Tibial nerve (tissue), 4 donors: ENCODE data around the gene SYNPO2L. TPM values are rescaled to one million over a fixed set of nuclear protein-coding genes. Genes with fewer than 3 reads are reported as not detected.
"Not testable (repeated sequence)": the region's sequence is repeated elsewhere in the genome, so short reads cannot be mapped to it uniquely, and the experiment has no call there.

Experiments used
- DNase-seq, 2 donors: peaks; one replicate each; pipeline ENCODE4 v3.0.0-alpha.2; 2019; ENCODE audit warnings: low spot score in 2 of 2
- H3K27ac ChIP-seq, 4 donors: fragments of 200-600 bp; sonication (generic) in 3 of 4; one replicate each; pipeline ENCODE4 v1.5.1; 2017 to 2019; ENCODE audit warnings: mild to moderate bottlenecking in 1 of 4
- H3K27me3 ChIP-seq, 2 donors: fragments of 200-600 bp; sonication (generic) in 1 of 2; one replicate each; pipeline versions ENCODE4 v1.5.1 to v1.6.0; 2017 to 2019
- H3K36me3 ChIP-seq, 3 donors: fragments of 200-600 bp; sonication (generic); one replicate each; pipeline ENCODE4 v1.5.1; 2018 to 2019
- H3K4me1 ChIP-seq, 4 donors: fragments of 200-600 bp; sonication (generic) in 3 of 4; one replicate each; pipeline ENCODE4 v1.5.1; 2017 to 2019
- H3K4me3 ChIP-seq, 4 donors: fragments of 200-600 bp; sonication (generic) in 3 of 4; one replicate each; pipeline ENCODE4 v1.5.1; 2017 to 2019; ENCODE audit warnings: mild to moderate bottlenecking in 1 of 4, moderate library complexity in 1 of 4
- H3K9me3 ChIP-seq, 4 donors: fragments of 200-600 bp; sonication (generic) in 3 of 4; one replicate each; pipeline ENCODE4 v1.5.1; 2017 to 2019
- EP300 ChIP-seq, 2 donors: sonication (generic); formaldehyde crosslinking; IDR thresholded peaks; one replicate each; pipeline ENCODE4 v1.6.1; 2017; ENCODE audit warnings: antibody characterized with exemption in 2 of 2, mild to moderate bottlenecking in 1 of 2
- POLR2A ChIP-seq, 2 donors: fragments of 450-650 bp; IDR thresholded peaks; one replicate each; pipeline ENCODE4 v1.6.1; 2017; ENCODE audit warnings: antibody characterized with exemption in 2 of 2, mild to moderate bottlenecking in 2 of 2, moderate library complexity in 2 of 2
- WGBS, 2 donors: methylation state at CpG; one replicate each; pipeline ENCODE4 v1.1.5; 2018; 5-methylcytosine and 5-hydroxymethylcytosine counted together
- total RNA-seq, 4 donors: library from RNA; depleted of rRNA; stranded (reverse); fragments of >200 nt; gene quantifications; one replicate each; pipeline ENCODE4 v1.1.0, GENCODE V29; 2016
- TF ChIP-seq, protein P1 (sequence below), 5 experiments: fragments of 200-600 bp in 3 of 5; fragments of 450-650 bp in 2 of 5; sonication (generic) in 3 of 5; IDR thresholded peaks; one replicate each; pipeline ENCODE4 v1.5.1; 2016 to 2019; ENCODE audit warnings: antibody characterized with exemption in 5 of 5, mild to moderate bottlenecking in 3 of 5, moderate library complexity in 2 of 5

Gene SYNPO2L
- total RNA-seq, 4 donors from 2014 or later, result not detected

GRCh38 chr10:73665581-73665980 lies 9.8 kb upstream of the SYNPO2L start:
- H3K4me1 ChIP-seq, H3K36me3 ChIP-seq, H3K4me3 ChIP-seq, H3K27me3 ChIP-seq, H3K9me3 ChIP-seq, H3K27ac ChIP-seq, DNase-seq: not testable (repeated sequence)
- 75 to 83% methylated on average over 3 of the region's 3 CpGs for WGBS, 2 donors

GRCh38 chr10:73664156-73665040 lies 8.6 kb upstream of the SYNPO2L start:
- not testable (repeated sequence) for H3K27ac ChIP-seq, H3K4me1 ChIP-seq, H3K36me3 ChIP-seq, H3K4me3 ChIP-seq, H3K27me3 ChIP-seq, H3K9me3 ChIP-seq, DNase-seq
- WGBS, 2 donors, result 74% methylated on average over 6 of the region's 13 CpGs; no CpG with 5 or more reads in 1 of the 2 donors

DNA sequence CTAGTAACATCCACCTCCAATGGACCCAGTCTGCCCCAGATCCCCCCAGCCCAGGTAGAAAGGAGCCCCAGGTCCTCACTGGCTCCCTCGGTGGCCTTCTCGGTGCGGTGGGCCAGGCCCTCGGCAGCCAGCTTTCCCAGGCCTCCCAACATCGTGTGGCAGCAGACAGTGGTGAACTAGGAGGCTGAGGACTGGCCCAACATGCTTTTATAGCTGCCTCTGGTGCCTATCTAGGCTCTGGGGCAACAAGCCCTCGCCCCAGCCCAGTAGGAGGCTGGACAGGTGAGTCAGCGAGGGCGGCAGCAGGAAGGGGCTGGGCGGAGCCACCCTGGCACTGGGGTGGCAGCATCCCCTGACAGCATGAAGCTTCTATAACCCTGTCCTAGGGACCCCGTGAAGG lies 7.8 kb upstream of the SYNPO2L start:
- H3K36me3 ChIP-seq, H3K27me3 ChIP-seq, H3K9me3 ChIP-seq, H3K4me3 ChIP-seq, H3K4me1 ChIP-seq, H3K27ac ChIP-seq, DNase-seq: not testable (repeated sequence)
- 68 to 83% methylated on average over 6 to 10 of the region's 10 CpGs for WGBS, 2 donors

DNA sequence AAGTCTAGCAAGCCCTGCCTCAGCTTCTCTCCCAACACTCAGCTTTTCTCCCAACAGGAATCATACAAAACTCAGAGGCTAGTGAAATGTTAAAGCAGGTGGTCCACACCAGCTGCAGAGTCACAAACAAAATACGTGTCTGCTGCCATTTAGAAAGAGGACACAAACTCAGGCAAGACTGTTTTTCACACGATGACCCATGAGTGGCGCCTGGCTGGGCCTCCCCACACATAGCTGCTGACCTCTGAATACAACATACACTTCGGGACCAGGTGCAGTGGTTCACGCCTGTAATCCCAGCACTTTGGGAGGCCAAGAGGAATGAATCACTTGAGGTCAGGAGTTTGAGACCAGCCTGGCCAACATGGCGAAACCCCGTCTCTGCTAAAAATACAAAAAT lies 6.9 kb upstream of the SYNPO2L start:
- not testable (repeated sequence) for DNase-seq, H3K36me3 ChIP-seq, H3K27me3 ChIP-seq, H3K4me1 ChIP-seq, H3K4me3 ChIP-seq, H3K27ac ChIP-seq, H3K9me3 ChIP-seq
- 84 to 85% methylated on average over 7 of the region's 7 CpGs for WGBS, 2 donors

DNA sequence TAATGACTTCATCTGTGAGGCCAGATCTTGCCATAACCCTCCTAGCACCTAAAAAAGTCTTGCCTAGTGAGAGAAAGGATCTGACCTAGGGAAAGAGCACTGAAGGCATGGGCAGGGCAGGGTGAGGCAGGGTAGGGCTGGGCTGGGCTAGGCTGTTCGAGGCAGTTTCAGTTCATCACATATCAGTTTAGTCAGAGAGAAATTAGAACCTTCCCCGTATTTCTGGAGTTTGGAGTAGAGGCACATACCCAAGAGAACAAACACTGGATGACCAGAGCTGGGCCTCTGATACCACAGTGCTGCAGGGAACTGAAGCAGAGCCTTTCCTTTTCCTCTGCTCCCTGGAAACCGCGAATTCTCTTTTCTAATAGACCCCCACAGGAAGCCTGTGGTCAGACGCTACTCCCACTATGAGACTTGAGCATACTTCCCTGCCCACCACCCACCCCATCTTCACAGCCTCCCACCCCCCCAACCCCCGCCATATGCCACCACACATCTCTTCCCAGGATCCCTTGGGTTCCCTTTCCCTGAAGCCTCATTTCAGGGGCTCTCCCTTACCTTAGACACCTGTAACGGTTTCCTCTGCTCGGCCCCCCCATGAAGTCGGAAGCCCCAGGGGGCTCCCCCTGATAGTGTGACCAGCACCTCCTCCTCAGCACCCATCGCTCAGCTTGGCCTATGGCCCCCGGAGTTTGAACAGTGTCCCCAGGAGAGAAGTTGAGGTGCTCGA lies 406 bp downstream of the SYNPO2L start:
- Histone ChIP-seq H3K9me3 (no peaks in the 10 kb centered on the region), H3K36me3 (no peaks in the 10 kb centered on the region), H3K4me3 (no peak overlapping the region), H3K4me1 (peaks cover 0 to 11% (median 0%) of the 10 kb centered on the region in 4 donors), H3K27me3 (no peaks in the 10 kb centered on the region), H3K27ac (peak overlapping the region in 2 of 4 donors; percentile 6 to 65)
- WGBS, 2 donors, result 76 to 83% methylated on average over 12 of the region's 12 CpGs
- TF ChIP-seq EP300 (IDR thresholded peaks at IDR 0.05), result no peak
- TF ChIP-seq POLR2A (IDR thresholded peaks at IDR 0.05), result no peak
- TF ChIP-seq, protein P1, sequence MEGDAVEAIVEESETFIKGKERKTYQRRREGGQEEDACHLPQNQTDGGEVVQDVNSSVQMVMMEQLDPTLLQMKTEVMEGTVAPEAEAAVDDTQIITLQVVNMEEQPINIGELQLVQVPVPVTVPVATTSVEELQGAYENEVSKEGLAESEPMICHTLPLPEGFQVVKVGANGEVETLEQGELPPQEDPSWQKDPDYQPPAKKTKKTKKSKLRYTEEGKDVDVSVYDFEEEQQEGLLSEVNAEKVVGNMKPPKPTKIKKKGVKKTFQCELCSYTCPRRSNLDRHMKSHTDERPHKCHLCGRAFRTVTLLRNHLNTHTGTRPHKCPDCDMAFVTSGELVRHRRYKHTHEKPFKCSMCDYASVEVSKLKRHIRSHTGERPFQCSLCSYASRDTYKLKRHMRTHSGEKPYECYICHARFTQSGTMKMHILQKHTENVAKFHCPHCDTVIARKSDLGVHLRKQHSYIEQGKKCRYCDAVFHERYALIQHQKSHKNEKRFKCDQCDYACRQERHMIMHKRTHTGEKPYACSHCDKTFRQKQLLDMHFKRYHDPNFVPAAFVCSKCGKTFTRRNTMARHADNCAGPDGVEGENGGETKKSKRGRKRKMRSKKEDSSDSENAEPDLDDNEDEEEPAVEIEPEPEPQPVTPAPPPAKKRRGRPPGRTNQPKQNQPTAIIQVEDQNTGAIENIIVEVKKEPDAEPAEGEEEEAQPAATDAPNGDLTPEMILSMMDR (IDR thresholded peaks at IDR 0.05), result no peak
- DNase-seq, result no peak

DNA sequence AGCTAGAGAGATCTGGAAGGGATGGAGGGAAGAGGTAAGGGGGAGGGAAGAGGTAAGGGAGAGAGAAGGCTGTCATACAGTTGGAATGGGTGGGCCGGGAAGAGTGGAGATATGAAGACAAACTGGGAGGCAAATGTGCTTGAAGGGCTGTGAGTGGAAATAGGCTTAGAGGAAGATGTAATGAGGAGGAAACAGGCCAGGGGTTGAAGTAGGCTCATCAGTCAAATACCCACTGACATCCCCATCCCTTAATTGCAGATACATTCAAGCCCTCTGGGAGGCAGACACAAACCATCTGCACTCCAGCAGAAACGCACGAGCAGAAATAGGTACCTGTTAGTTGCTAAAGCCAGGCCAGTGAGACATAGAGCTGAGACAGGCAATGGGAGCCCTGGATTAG lies 2.1 kb downstream of the SYNPO2L start:
- no peak for DNase-seq
- no peak overlapping the region for H3K4me3 ChIP-seq
- 77 to 81% methylated on average over 3 of the region's 3 CpGs for WGBS, 2 donors
- H3K36me3 ChIP-seq, result no peaks in the 10 kb centered on the region
- no peaks in the 10 kb centered on the region for H3K9me3 ChIP-seq
- no peak overlapping the region for H3K27ac ChIP-seq
- TF ChIP-seq POLR2A (IDR thresholded peaks at IDR 0.05) (no peak), EP300 (IDR thresholded peaks at IDR 0.05) (no peak)
- TF ChIP-seq, protein P1 (IDR thresholded peaks at IDR 0.05), result no peak
- H3K4me1 ChIP-seq, result peaks cover 0 to 15% (median under 1%) of the 10 kb centered on the region in 4 donors
- no peaks in the 10 kb centered on the region for H3K27me3 ChIP-seq

GRCh38 chr10:73653195-73653594 lies 2.6 kb downstream of the SYNPO2L start:
- Histone ChIP-seq H3K4me1 (peaks cover 0 to 20% (median 3%) of the 10 kb centered on the region in 4 donors), H3K4me3 (no peak overlapping the region), H3K27ac (no peak overlapping the region), H3K36me3 (no peaks in the 10 kb centered on the region), H3K27me3 (no peaks in the 10 kb centered on the region), H3K9me3 (no peaks in the 10 kb centered on the region)
- TF ChIP-seq, protein P1 (IDR thresholded peaks at IDR 0.05), result no peak
- TF ChIP-seq EP300 (IDR thresholded peaks at IDR 0.05) (no peak), POLR2A (IDR thresholded peaks at IDR 0.05) (no peak)
- no peak for DNase-seq
- 88 to 92% methylated on average over 10 to 11 of the region's 11 CpGs for WGBS, 2 donors
